Breast epithelium (tissue), 3 donors: Measurements from ENCODE around the gene ATP8B3.

Source experiments
- POLR2A ChIP-seq: fragments of 450-650 bp; IDR thresholded peaks from one replicate; pipeline ENCODE4 v1.6.1; 2016; ENCODE audit warnings: antibody characterized with exemption, mild to moderate bottlenecking, moderate library complexity
- TF ChIP-seq, protein P1 (sequence below), 3 donors: fragments of 450-650 bp; IDR thresholded peaks; one replicate each; pipeline ENCODE4 v1.5.1; 2016 to 2017; ENCODE audit warnings: antibody characterized with exemption in 3 of 3, mild to moderate bottlenecking in 3 of 3, moderate library complexity in 3 of 3

DNA sequence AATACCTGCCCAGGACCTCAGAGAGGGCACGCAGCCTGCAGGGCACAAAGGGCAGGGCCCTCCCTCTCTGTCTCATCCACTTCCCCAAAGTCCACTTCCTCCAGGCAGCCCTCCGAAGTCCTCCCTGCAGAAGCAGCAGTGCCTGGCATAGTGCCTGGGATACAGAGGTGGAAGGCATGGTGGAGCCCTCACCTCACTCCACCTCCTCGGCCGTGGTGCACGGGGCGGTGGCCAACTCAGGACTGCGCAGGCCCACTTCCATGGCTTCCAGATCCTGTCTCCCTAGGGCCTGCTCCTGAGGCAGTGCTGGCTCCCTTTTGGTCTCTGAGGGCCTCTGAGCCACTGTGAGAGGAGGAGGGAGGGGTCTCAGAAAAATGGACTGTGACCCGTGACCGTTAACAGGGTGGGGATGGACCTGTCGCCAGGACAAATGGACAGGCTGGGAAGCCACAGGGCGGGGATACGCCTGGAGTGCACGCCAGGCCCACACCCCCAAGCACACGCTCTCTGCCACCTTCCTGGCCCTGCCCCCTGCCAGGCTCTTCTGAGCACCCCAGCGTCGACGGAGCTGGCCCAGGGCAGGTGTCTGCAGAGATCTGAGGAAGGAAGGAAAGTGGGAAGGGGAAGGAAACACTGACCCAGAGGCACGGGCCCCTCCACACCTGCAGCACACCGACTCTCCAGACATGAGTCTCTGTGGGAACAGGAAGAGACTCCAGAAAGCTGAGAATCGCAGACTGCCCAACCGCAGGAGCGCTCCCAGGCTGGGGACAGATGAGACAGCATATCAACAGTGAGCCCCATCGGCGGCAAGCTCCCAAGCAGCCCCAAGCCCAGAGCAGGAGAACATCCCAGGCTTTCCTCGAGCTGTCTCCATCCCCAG, 27.8 kb upstream of the ATP8B3 start:
- TF ChIP-seq, protein P1, sequence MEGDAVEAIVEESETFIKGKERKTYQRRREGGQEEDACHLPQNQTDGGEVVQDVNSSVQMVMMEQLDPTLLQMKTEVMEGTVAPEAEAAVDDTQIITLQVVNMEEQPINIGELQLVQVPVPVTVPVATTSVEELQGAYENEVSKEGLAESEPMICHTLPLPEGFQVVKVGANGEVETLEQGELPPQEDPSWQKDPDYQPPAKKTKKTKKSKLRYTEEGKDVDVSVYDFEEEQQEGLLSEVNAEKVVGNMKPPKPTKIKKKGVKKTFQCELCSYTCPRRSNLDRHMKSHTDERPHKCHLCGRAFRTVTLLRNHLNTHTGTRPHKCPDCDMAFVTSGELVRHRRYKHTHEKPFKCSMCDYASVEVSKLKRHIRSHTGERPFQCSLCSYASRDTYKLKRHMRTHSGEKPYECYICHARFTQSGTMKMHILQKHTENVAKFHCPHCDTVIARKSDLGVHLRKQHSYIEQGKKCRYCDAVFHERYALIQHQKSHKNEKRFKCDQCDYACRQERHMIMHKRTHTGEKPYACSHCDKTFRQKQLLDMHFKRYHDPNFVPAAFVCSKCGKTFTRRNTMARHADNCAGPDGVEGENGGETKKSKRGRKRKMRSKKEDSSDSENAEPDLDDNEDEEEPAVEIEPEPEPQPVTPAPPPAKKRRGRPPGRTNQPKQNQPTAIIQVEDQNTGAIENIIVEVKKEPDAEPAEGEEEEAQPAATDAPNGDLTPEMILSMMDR (IDR thresholded peaks at IDR 0.05): no peak
- TF ChIP-seq POLR2A: no peak
